DOHH2 (cell line): Measurements from ENCODE around the gene ZBTB11.

ENCODE experiments used
- EZH2phosphoT487 ChIP-seq: fragments of 200-600 bp; sonication (generic); IDR thresholded peaks from 2 replicates; pipeline ENCODE4 v1.6.1; 2017; ENCODE audit warnings: borderline replicate concordance, mild to moderate bottlenecking, antibody characterized with exemption, low read length, moderate library complexity, mixed read lengths
- TF ChIP-seq, protein P1 (sequence below): fragments of 200-600 bp; sonication (generic); IDR thresholded peaks from one replicate; pipeline ENCODE4 v1.5.1; 2014; ENCODE audit warnings: antibody characterized with exemption, mild to moderate bottlenecking, low read depth, low read length; ENCODE audit not compliant: poor library complexity, severe bottlenecking

GRCh38 chr3:101638261-101638745 lies 38.6 kb downstream of the ZBTB11 start:
- TF ChIP-seq, protein P1, sequence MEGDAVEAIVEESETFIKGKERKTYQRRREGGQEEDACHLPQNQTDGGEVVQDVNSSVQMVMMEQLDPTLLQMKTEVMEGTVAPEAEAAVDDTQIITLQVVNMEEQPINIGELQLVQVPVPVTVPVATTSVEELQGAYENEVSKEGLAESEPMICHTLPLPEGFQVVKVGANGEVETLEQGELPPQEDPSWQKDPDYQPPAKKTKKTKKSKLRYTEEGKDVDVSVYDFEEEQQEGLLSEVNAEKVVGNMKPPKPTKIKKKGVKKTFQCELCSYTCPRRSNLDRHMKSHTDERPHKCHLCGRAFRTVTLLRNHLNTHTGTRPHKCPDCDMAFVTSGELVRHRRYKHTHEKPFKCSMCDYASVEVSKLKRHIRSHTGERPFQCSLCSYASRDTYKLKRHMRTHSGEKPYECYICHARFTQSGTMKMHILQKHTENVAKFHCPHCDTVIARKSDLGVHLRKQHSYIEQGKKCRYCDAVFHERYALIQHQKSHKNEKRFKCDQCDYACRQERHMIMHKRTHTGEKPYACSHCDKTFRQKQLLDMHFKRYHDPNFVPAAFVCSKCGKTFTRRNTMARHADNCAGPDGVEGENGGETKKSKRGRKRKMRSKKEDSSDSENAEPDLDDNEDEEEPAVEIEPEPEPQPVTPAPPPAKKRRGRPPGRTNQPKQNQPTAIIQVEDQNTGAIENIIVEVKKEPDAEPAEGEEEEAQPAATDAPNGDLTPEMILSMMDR = no peak
- TF ChIP-seq EZH2phosphoT487 = no peak
